Dendritic cell treated with granulocyte-macrophage colony-stimulating factor and Interleukin-4, amounts not matched to agents 40 ng/mL and 50 ng/mL, for 4 days (primary cell): ENCODE results near the gene SLC13A2.

Experiments used
- H3K27ac Mint-ChIP-seq: one replicate; pipeline ENCODE4 v1.8.0; 2022; ENCODE audit warnings: mild to moderate bottlenecking, mixed read lengths
- H3K27me3 Mint-ChIP-seq: one replicate; pipeline ENCODE4 v1.8.0; 2022; ENCODE audit warnings: mild to moderate bottlenecking, mixed read lengths
- H3K36me3 Mint-ChIP-seq: one replicate; pipeline ENCODE4 v1.8.0; 2022; ENCODE audit warnings: low read depth, mixed read lengths
- H3K4me1 Mint-ChIP-seq: one replicate; pipeline ENCODE4 v1.8.0; 2022; ENCODE audit warnings: low read depth, mixed read lengths
- H3K4me3 Mint-ChIP-seq: one replicate; pipeline ENCODE4 v1.8.0; 2022; ENCODE audit warnings: mild to moderate bottlenecking, moderate library complexity, mixed read lengths
- H3K9me3 Mint-ChIP-seq: one replicate; pipeline ENCODE4 v1.8.0; 2022; ENCODE audit warnings: mixed read lengths
- intact Hi-C: fragments of 100-400 bp; cut with micrococcal nuclease; formaldehyde crosslinking; loops from one replicate; pipeline ENCODE4 v1.15.0; 2022

SLC13A2 gene

GRCh38 chr17:28506763-28507487 lies 33.5 kb downstream of the SLC13A2 start:
- Mint-ChIP-seq H3K27ac (no peak overlapping the region), H3K27me3 (peaks cover 27% of the 10 kb centered on the region), H3K4me1 (peaks cover 39% of the 10 kb centered on the region), H3K36me3 (no peaks in the 10 kb centered on the region), H3K9me3 (no peaks in the 10 kb centered on the region), H3K4me3 (no peak overlapping the region)
- intact Hi-C loops: no loop called here

- Mint-ChIP-seq H3K27me3 (peaks cover 28% of the 10 kb centered on the region), H3K27ac (peak overlapping the region; percentile 71), H3K36me3 (no peaks in the 10 kb centered on the region), H3K9me3 (no peaks in the 10 kb centered on the region), H3K4me1 (peaks cover 46% of the 10 kb centered on the region), H3K4me3 (no peak overlapping the region)
- intact Hi-C loops: no loop called here
Measured at GRCh38 chr17:28507567-28508203, 34.2 kb downstream of the SLC13A2 start.

GRCh38 chr17:28508211-28508724 lies 34.8 kb downstream of the SLC13A2 start:
- intact Hi-C loops: no loop called here
- Mint-ChIP-seq H3K4me3 (no peak overlapping the region), H3K27ac (peak overlapping the region; percentile 71), H3K9me3 (no peaks in the 10 kb centered on the region), H3K27me3 (peaks cover 29% of the 10 kb centered on the region), H3K4me1 (peaks cover 46% of the 10 kb centered on the region), H3K36me3 (no peaks in the 10 kb centered on the region)

- Mint-ChIP-seq H3K27me3 (peaks cover 38% of the 10 kb centered on the region), H3K27ac (peak overlapping the region; percentile 71), H3K9me3 (no peaks in the 10 kb centered on the region), H3K4me1 (peaks cover 46% of the 10 kb centered on the region), H3K36me3 (no peaks in the 10 kb centered on the region), H3K4me3 (no peak overlapping the region)
- intact Hi-C loops: no loop called here
Measured at GRCh38 chr17:28509789-28510188, 36.3 kb downstream of the SLC13A2 start.

GRCh38 chr17:28511858-28512461 lies 38.5 kb downstream of the SLC13A2 start:
- Mint-ChIP-seq H3K36me3 (no peaks in the 10 kb centered on the region), H3K4me1 (peaks cover 46% of the 10 kb centered on the region)

GRCh38 chr17:28513476-28513875 lies 40.0 kb downstream of the SLC13A2 start:
- peak overlapping the region; percentile 4 for H3K27ac Mint-ChIP-seq
- intact Hi-C loops: no loop called here
- H3K27me3 Mint-ChIP-seq: peaks cover 32% of the 10 kb centered on the region
- H3K4me1 Mint-ChIP-seq: peaks cover 42% of the 10 kb centered on the region
- no peaks in the 10 kb centered on the region for H3K9me3 Mint-ChIP-seq
- H3K4me3 Mint-ChIP-seq: no peak overlapping the region
- no peaks in the 10 kb centered on the region for H3K36me3 Mint-ChIP-seq

More at GRCh38 chr17:28511858-28512461, 38.5 kb downstream of the SLC13A2 start:
- peaks cover 36% of the 10 kb centered on the region for H3K27me3 Mint-ChIP-seq
- H3K9me3 Mint-ChIP-seq: no peaks in the 10 kb centered on the region
- H3K27ac Mint-ChIP-seq: peak overlapping the region; percentile 16
- H3K4me3 Mint-ChIP-seq: no peak overlapping the region
- intact Hi-C loops: no loop called here

GRCh38 chr17:28514561-28515002 lies 41.1 kb downstream of the SLC13A2 start:
- Mint-ChIP-seq H3K27me3 (peaks cover 35% of the 10 kb centered on the region), H3K4me1 (peaks cover 42% of the 10 kb centered on the region), H3K9me3 (no peaks in the 10 kb centered on the region), H3K36me3 (no peaks in the 10 kb centered on the region), H3K4me3 (no peak overlapping the region), H3K27ac (no peak overlapping the region)
- intact Hi-C loops: no loop called here

GRCh38 chr17:28515518-28515917 lies 42.1 kb downstream of the SLC13A2 start:
- no peak overlapping the region for H3K4me3 Mint-ChIP-seq
- no peak overlapping the region for H3K27ac Mint-ChIP-seq

GRCh38 chr17:28518132-28518531 lies 44.7 kb downstream of the SLC13A2 start:
- peaks cover 35% of the 10 kb centered on the region for H3K27me3 Mint-ChIP-seq
- no peak overlapping the region for H3K4me3 Mint-ChIP-seq
- intact Hi-C loops: no loop called here
- H3K36me3 Mint-ChIP-seq: no peaks in the 10 kb centered on the region
- peaks cover 18% of the 10 kb centered on the region for H3K4me1 Mint-ChIP-seq
- peak overlapping the region; percentile 43 for H3K27ac Mint-ChIP-seq
- H3K9me3 Mint-ChIP-seq: no peaks in the 10 kb centered on the region

More at GRCh38 chr17:28515518-28515917, 42.1 kb downstream of the SLC13A2 start:
- Mint-ChIP-seq H3K36me3 (no peaks in the 10 kb centered on the region), H3K9me3 (no peaks in the 10 kb centered on the region), H3K27me3 (peaks cover 36% of the 10 kb centered on the region), H3K4me1 (peaks cover 34% of the 10 kb centered on the region)
- intact Hi-C loops: no loop called here

GRCh38 chr17:28518578-28518977 lies 45.1 kb downstream of the SLC13A2 start:
- intact Hi-C loops: no loop called here
- peaks cover 32% of the 10 kb centered on the region for H3K27me3 Mint-ChIP-seq
- H3K4me3 Mint-ChIP-seq: no peak overlapping the region
- H3K36me3 Mint-ChIP-seq: no peaks in the 10 kb centered on the region
- H3K9me3 Mint-ChIP-seq: no peaks in the 10 kb centered on the region
- peak overlapping the region; percentile 43 for H3K27ac Mint-ChIP-seq
- peaks cover 18% of the 10 kb centered on the region for H3K4me1 Mint-ChIP-seq

- intact Hi-C loops: no loop called here
- Mint-ChIP-seq H3K36me3 (no peaks in the 10 kb centered on the region), H3K9me3 (no peaks in the 10 kb centered on the region), H3K4me1 (peaks cover 18% of the 10 kb centered on the region), H3K27me3 (peaks cover 26% of the 10 kb centered on the region), H3K27ac (no peak overlapping the region), H3K4me3 (no peak overlapping the region)
Measured at GRCh38 chr17:28519236-28519635, 45.8 kb downstream of the SLC13A2 start.

GRCh38 chr17:28520687-28521086 lies 47.2 kb downstream of the SLC13A2 start:
- H3K9me3 Mint-ChIP-seq: no peaks in the 10 kb centered on the region
- H3K4me3 Mint-ChIP-seq: no peak overlapping the region
- H3K27me3 Mint-ChIP-seq: peaks cover 22% of the 10 kb centered on the region
- H3K36me3 Mint-ChIP-seq: no peaks in the 10 kb centered on the region
- no peak overlapping the region for H3K27ac Mint-ChIP-seq
- H3K4me1 Mint-ChIP-seq: peaks cover 18% of the 10 kb centered on the region
- intact Hi-C loops: no loop called here

GRCh38 chr17:28521311-28522085 lies 48.1 kb downstream of the SLC13A2 start:
- no peak overlapping the region for H3K4me3 Mint-ChIP-seq
- peaks cover 17% of the 10 kb centered on the region for H3K27me3 Mint-ChIP-seq
- H3K4me1 Mint-ChIP-seq: peaks cover 19% of the 10 kb centered on the region
- H3K36me3 Mint-ChIP-seq: no peaks in the 10 kb centered on the region
- intact Hi-C loops: no loop called here
- H3K9me3 Mint-ChIP-seq: no peaks in the 10 kb centered on the region
- H3K27ac Mint-ChIP-seq: no peak overlapping the region
